H1 (cell line): ENCODE results near the gene ACTG1. TPM values are rescaled to one million over a fixed set of nuclear protein-coding genes. Genes with fewer than 3 reads are reported as not detected.

ENCODE experiments used
- CTCF ChIA-PET: fragments of 300-600 bp; sonication (Branson Sonifier 250); formaldehyde crosslinking; loops from one replicate; lab custom pipeline; 2021; ENCODE audit not compliant: partially characterized antibody; lab: Charles Lee
- POLR2A ChIA-PET: fragments of 300-600 bp; sonication (Branson Sonifier 250); formaldehyde crosslinking; loops from one replicate; lab custom pipeline; 2021; ENCODE audit warnings: inconsistent platforms; ENCODE audit not compliant: partially characterized antibody; lab: Charles Lee
- DNase-seq, 2 experiments: peaks; one replicate each; pipeline versions ENCODE4 v3.0.0 to v3.0.0-alpha.2; 2010 to 2022; ENCODE audit warnings: low spot score in 2 of 2, low read depth in 1 of 2, mixed read lengths in 1 of 2
- FAIRE-seq: peaks from 2 replicates; lab custom pipeline; 2011; peaks lifted over from hg19 to GRCh38; lab: Jason Lieb, UNC
- H2AFZ ChIP-seq: 2 replicates; pipeline ENCODE4 v1.8.1; 2012; ENCODE audit warnings: low read length, inconsistent platforms
- H2AK5ac ChIP-seq: 2 replicates; pipeline ENCODE4 v1.6.1; 2013; ENCODE audit warnings: low read depth, low read length
- H2BK120ac ChIP-seq: replicated peaks from 2 replicates; pipeline ENCODE3; 2013; ENCODE audit warnings: low read depth, low read length, inconsistent platforms
- H2BK12ac ChIP-seq: 2 replicates; pipeline ENCODE4 v1.6.1; 2013; ENCODE audit warnings: low read depth, low read length
- H2BK15ac ChIP-seq: 2 replicates; pipeline ENCODE4 v1.6.1; 2013; ENCODE audit warnings: low read length
- H2BK20ac ChIP-seq: 2 replicates; pipeline ENCODE4 v1.6.1; 2013; ENCODE audit warnings: low read length
- H2BK5ac ChIP-seq: 2 replicates; pipeline ENCODE4 v1.6.1; 2013; ENCODE audit warnings: low read depth, low read length
- H3K14ac ChIP-seq: 2 replicates; pipeline ENCODE4 v1.6.1; 2013; ENCODE audit warnings: inconsistent platforms; ENCODE audit not compliant: insufficient read length
- H3K18ac ChIP-seq: 2 replicates; pipeline ENCODE4 v1.6.1; 2013; ENCODE audit warnings: low read length; ENCODE audit errors: extremely low read depth
- H3K23ac ChIP-seq: 2 replicates; pipeline ENCODE4 v1.6.1; 2013; ENCODE audit warnings: inconsistent platforms; ENCODE audit not compliant: insufficient read length
- H3K23me2 ChIP-seq: 2 replicates; pipeline ENCODE4 v1.6.1; 2013; ENCODE audit warnings: low read depth, low read length
- H3K27ac ChIP-seq: 2 replicates; pipeline ENCODE4 v1.6.1; 2011; ENCODE audit warnings: low read depth, low read length, inconsistent platforms
- H3K27me3 ChIP-seq, 4 experiments: replicated peaks in 1 of 4; 1 replicate in 1 of 4; 2 replicates in 3 of 4; pipeline versions ENCODE4 v1.6.1 to v1.8.1; 2011 to 2013; ENCODE audit warnings: low read length in 3 of 4, mild to moderate bottlenecking in 3 of 4, inconsistent platforms in 2 of 4, mixed read lengths in 2 of 4, moderate library complexity in 1 of 4; ENCODE audit not compliant: control insufficient read depth in 3 of 4, insufficient read depth in 3 of 4; ENCODE audit errors: extremely low read depth in 1 of 4
- H3K36me3 ChIP-seq, 4 experiments: 2 replicates each; pipeline versions ENCODE4 v1.6.1 to v1.8.1; 2011 to 2013; ENCODE audit warnings: mild to moderate bottlenecking in 4 of 4, low read length in 3 of 4, moderate library complexity in 2 of 4, control low read depth in 1 of 4, inconsistent platforms in 1 of 4; ENCODE audit not compliant: insufficient read depth in 4 of 4, control insufficient read depth in 2 of 4
- H3K4ac ChIP-seq: replicated peaks from 2 replicates; pipeline ENCODE3; 2013; ENCODE audit warnings: low read length, low read depth, mixed read lengths, inconsistent platforms; ENCODE audit not compliant: insufficient read length
- H3K4me1 ChIP-seq, 4 experiments: replicated peaks in 1 of 4; 1 replicate in 1 of 4; 2 replicates in 3 of 4; pipeline versions ENCODE4 v1.6.1 to v1.8.1; 2011 to 2013; ENCODE audit warnings: low read length in 3 of 4, inconsistent platforms in 2 of 4, mixed read lengths in 1 of 4; ENCODE audit not compliant: insufficient read depth in 4 of 4, control insufficient read depth in 3 of 4
- H3K4me2 ChIP-seq, 2 experiments: 2 replicates each; pipeline versions ENCODE4 v1.6.1 to v1.8.1; 2011 to 2013; ENCODE audit warnings: low read depth in 2 of 2, low read length in 2 of 2, control low read depth in 1 of 2, inconsistent platforms in 1 of 2, mild to moderate bottlenecking in 1 of 2; ENCODE audit not compliant: insufficient read depth in 1 of 2
- H3K4me3 ChIP-seq, 4 experiments: fragments of 200-600, 300-600 bp in 1 of 4; sonication (generic), shearing (Covaris generic), sonication (Bioruptor Twin) in 1 of 4; 2 replicates each; pipeline versions ENCODE4 v1.5.1 to v1.8.1; 2011 to 2016; ENCODE audit warnings: low read length in 4 of 4, low read depth in 3 of 4, control low read depth in 2 of 4, inconsistent platforms in 2 of 4, mild to moderate bottlenecking in 2 of 4, mixed read lengths in 1 of 4, moderate library complexity in 1 of 4; ENCODE audit not compliant: insufficient read depth in 2 of 4; ENCODE audit errors: extremely low read depth in 1 of 4
- H3K56ac ChIP-seq: replicated peaks from 2 replicates; pipeline ENCODE3; 2013; ENCODE audit warnings: low read depth, mild to moderate bottlenecking, mixed read lengths, low read length, inconsistent platforms; ENCODE audit not compliant: insufficient read length
- H3K79me1 ChIP-seq: 2 replicates; pipeline ENCODE4 v1.6.1; 2013; ENCODE audit warnings: low read depth, low read length, control low read depth
- H3K79me2 ChIP-seq, 2 experiments: 2 replicates each; pipeline versions ENCODE4 v1.6.1 to v1.8.1; 2012 to 2013; ENCODE audit warnings: low read length in 2 of 2, mild to moderate bottlenecking in 2 of 2, inconsistent platforms in 1 of 2; ENCODE audit not compliant: insufficient read depth in 2 of 2, control insufficient read depth in 1 of 2
- H3K9ac ChIP-seq, 4 experiments: replicated peaks in 1 of 4; 1 replicate in 1 of 4; 2 replicates in 3 of 4; pipeline versions ENCODE4 v1.6.1 to v1.8.1; 2011 to 2013; ENCODE audit warnings: low read depth in 3 of 4, low read length in 3 of 4, control low read depth in 2 of 4, mild to moderate bottlenecking in 2 of 4, moderate library complexity in 2 of 4, inconsistent platforms in 1 of 4; ENCODE audit errors: extremely low read depth in 1 of 4
- H3K9me3 ChIP-seq, 2 experiments: 2 replicates each; pipeline versions ENCODE4 v1.6.1 to v1.8.1; 2012 to 2013; ENCODE audit warnings: mild to moderate bottlenecking in 2 of 2, moderate library complexity in 2 of 2, control low read depth in 1 of 2, inconsistent platforms in 1 of 2, low read depth in 1 of 2, low read length in 1 of 2, mixed read lengths in 1 of 2; ENCODE audit not compliant: insufficient read depth in 2 of 2
- H4K20me1 ChIP-seq, 2 experiments: replicated peaks in 1 of 2; 2 replicates each; pipeline versions ENCODE3 to v1.8.1; 2011 to 2013; ENCODE audit warnings: inconsistent platforms in 2 of 2, low read length in 2 of 2, mild to moderate bottlenecking in 1 of 2; ENCODE audit not compliant: insufficient read depth in 2 of 2, control insufficient read depth in 1 of 2
- H4K5ac ChIP-seq: 2 replicates; pipeline ENCODE4 v1.6.1; 2013; ENCODE audit warnings: low read length, low read depth, mixed read lengths, inconsistent platforms; ENCODE audit not compliant: insufficient read length
- H4K8ac ChIP-seq: 2 replicates; pipeline ENCODE4 v1.8.0; 2013; ENCODE audit warnings: mild to moderate bottlenecking, moderate library complexity, low read length, inconsistent platforms; ENCODE audit not compliant: insufficient read depth; ENCODE audit errors: extremely low read depth
- H4K91ac ChIP-seq: replicated peaks from 2 replicates; pipeline ENCODE3; 2013; ENCODE audit warnings: low read length, mixed read lengths, inconsistent platforms; ENCODE audit not compliant: insufficient read length
- KDM4A ChIP-seq: IDR thresholded peaks from one replicate; pipeline ENCODE4 v1.7.1; 2012; ENCODE audit warnings: low read depth, mild to moderate bottlenecking, moderate library complexity, low read length, inconsistent platforms; ENCODE audit not compliant: severe bottlenecking
- MAFK ChIP-seq: IDR thresholded peaks from 2 replicates; pipeline ENCODE4 v1.6.1; 2012; ENCODE audit warnings: low read depth, mild to moderate bottlenecking, improper control_type of control experiment, low read length
- WGBS, 2 experiments: shearing (Covaris generic) in 1 of 2; methylation state at CpG; one replicate each; pipeline versions ENCODE4 v1.1.6 to v1.1.7; 2013 to 2015; ENCODE audit warnings: low lambda C conversion rate in 2 of 2, mixed read lengths in 2 of 2, inconsistent platforms in 1 of 2, low coverage in 1 of 2, missing lambda C conversion rate in 1 of 2; ENCODE audit not compliant: insufficient replicate concordance in 2 of 2, insufficient coverage in 1 of 2, insufficient read length in 1 of 2; ENCODE audit errors: extremely low coverage in 1 of 2, missing lambda C conversion rate in 1 of 2; 5-methylcytosine and 5-hydroxymethylcytosine counted together
- polyA plus RNA-seq, 7 experiments: library from polyadenylated mRNA; depleted of rRNA in 3 of 7; stranded (reverse) in 5 of 7; unstranded in 2 of 7; fragments of >200 nt in 5 of 7; fragments of 200-250 nt in 2 of 7; gene quantifications; 1 replicate in 5 of 7; 2 replicates in 1 of 7; 4 replicates in 1 of 7; pipeline versions ENCODE4 v1.2.1 to v1.2.3, GENCODE V29; 2011 to 2013; ENCODE audit warnings: missing spikeins in 2 of 7, mixed read lengths in 2 of 7
- total RNA-seq: library from RNA; stranded (reverse); fragmentation: NEBNext Ultra II Directional; extraction: Animal tissue kit (Norgen Biotek cat#: 25700); gene quantifications from 2 replicates; pipeline ENCODE4 v1.2.1, GENCODE V29; 2021

The ACTG1 gene
- total and polyA plus RNA-seq, 2 of the 8 experiments (the other 6 are each of a cell fraction or from before 2014, with no cell fraction given) = 3,535 to 5,010 TPM

GRCh38 chr17:81538651-81539570 lies 26.3 kb upstream of the ACTG1 start:
- H4K20me1 ChIP-seq = peaks cover 2 to 9% of the 10 kb centered on the region in 2 experiments
- peaks cover 9% of the 10 kb centered on the region; the same call in 1 of the 2 replicates for H3K23me2 ChIP-seq

More at GRCh38 chr17:81538651-81539570, 26.3 kb upstream of the ACTG1 start:
- Histone ChIP-seq H3K9ac (no peak overlapping the region), H2AK5ac (no peak overlapping the region), H3K27ac (no peak overlapping the region), H2AFZ (no peak overlapping the region), H3K4me3 (no peak overlapping the region), H3K9me3 (no peaks in the 10 kb centered on the region; a peak in 1 of 4 replicates), H3K18ac (no peak overlapping the region), H2BK12ac (no peak overlapping the region), H2BK5ac (no peak overlapping the region), H3K23ac (no peak overlapping the region), H3K14ac (no peak overlapping the region), H2BK15ac (no peak overlapping the region), H3K79me1 (0 out of 2 replicates have a peak, but pooled peaks cover 3% of the 10 kb centered on the region), H2BK20ac (no peak overlapping the region), H4K8ac (0 out of 2 replicates have a peak overlapping the region, but pooled peaks have one; percentile 51), H3K4ac (no peak overlapping the region), H2BK120ac (no peak overlapping the region), H3K79me2 (no peaks in the 10 kb centered on the region), H3K4me1 (peaks cover 0 to 11% (median 5%) of the 10 kb centered on the region in 4 experiments; a peak in 5 of 7 replicates), H3K4me2 (no peak overlapping the region), H3K36me3 (peaks cover 0 to 11% (median 6%) of the 10 kb centered on the region in 4 experiments; a peak in 6 of 8 replicates), H3K56ac (no peak overlapping the region), H3K27me3 (peaks cover 8 to 20% (median 15%) of the 10 kb centered on the region in 4 experiments; a peak in 6 of 7 replicates), H4K91ac (no peak overlapping the region), H4K5ac (no peak overlapping the region)
- DNase-seq = no peak
- POLR2A ChIA-PET = interaction anchor here (0.7 to 5.9 kb wide), 16 partner anchors 8 to 281 kb away, joined by 3 to 125 read pairs (median 4); partner anchors contain the start of genes ACTG1, FAAP100 and FSCN2
- no peak for FAIRE-seq
- CTCF ChIA-PET = interaction anchor here (0.6 to 3.6 kb wide), 21 partner anchors 11 to 293 kb away, joined by 3 to 33 read pairs (median 4); partner anchors contain the start of gene FSCN2
- TF ChIP-seq KDM4A = no peak
- TF ChIP-seq MAFK = no peak
- 94% methylated on average over 26 of the region's 26 CpGs; no CpG with 5 or more reads in 1 of the 2 experiments for WGBS, 2 experiments
